WTC11 (cell line): ENCODE measurements around the gene ZNF668. TPM values are rescaled to one million over a fixed set of nuclear protein-coding genes. Genes with fewer than 3 reads are reported as not detected.

Experiments used
- ATAC-seq: fragments of 200-7000 bp; cut with Tn5 transposase; 2 replicates; pipeline ENCODE4 v1.10.0; 2021; ENCODE audit warnings: mild to moderate bottlenecking, moderate library complexity
- CTCF ChIA-PET: fragments of 300-600 bp; sonication (Branson Sonifier 250); formaldehyde crosslinking; loops from one replicate; lab custom pipeline; 2021; ENCODE audit warnings: antibody characterized with exemption; lab: Charles Lee
- POLR2A ChIA-PET: fragments of 350-600 bp; sonication (Branson Sonifier 250); formaldehyde crosslinking; loops from one replicate; lab custom pipeline; 2021; ENCODE audit warnings: antibody characterized with exemption; lab: Charles Lee
- DNase-seq: peaks from one replicate; pipeline ENCODE4 v3.0.0; 2021; ENCODE audit warnings: low spot score
- H3K27ac Mint-ChIP-seq: 2 replicates; pipeline ENCODE4 v1.8.0; 2021; ENCODE audit warnings: mixed read lengths
- H3K27me3 Mint-ChIP-seq: 2 replicates; pipeline ENCODE4 v1.8.0; 2021; ENCODE audit warnings: low read depth, mild to moderate bottlenecking, moderate library complexity, mixed read lengths
- H3K36me3 Mint-ChIP-seq: 2 replicates; pipeline ENCODE4 v1.8.0; 2021; ENCODE audit warnings: mixed read lengths
- H3K4me1 Mint-ChIP-seq: 2 replicates; pipeline ENCODE4 v1.8.0; 2022; ENCODE audit warnings: mixed read lengths
- H3K4me3 Mint-ChIP-seq: 2 replicates; pipeline ENCODE4 v1.8.0; 2021; ENCODE audit warnings: mild to moderate bottlenecking, moderate library complexity, mixed read lengths
- H3K9me3 Mint-ChIP-seq: 2 replicates; pipeline ENCODE4 v1.8.0; 2021; ENCODE audit warnings: mixed read lengths
- CREB1 ChIP-seq: sonication (generic); formaldehyde crosslinking; IDR thresholded peaks from 2 replicates; pipeline ENCODE4 v1.8.0; 2023; ENCODE audit warnings: mild to moderate bottlenecking, missing genetic modification reagents
- ETV6 ChIP-seq: sonication (generic); formaldehyde crosslinking; IDR thresholded peaks from 2 replicates; pipeline ENCODE4 v1.8.1; 2022; ENCODE audit warnings: mild to moderate bottlenecking, missing genetic modification reagents
- FOXJ3 ChIP-seq: sonication (generic); formaldehyde crosslinking; IDR thresholded peaks from 2 replicates; pipeline ENCODE4 v1.9.0; 2021; ENCODE audit warnings: missing genetic modification reagents, mild to moderate bottlenecking, borderline replicate concordance
- GABPB1 ChIP-seq: sonication (generic); formaldehyde crosslinking; IDR thresholded peaks from 2 replicates; pipeline ENCODE4 v1.8.1; 2023; ENCODE audit warnings: mild to moderate bottlenecking, missing genetic modification reagents
- HMGA2 ChIP-seq: fragments of 250-450 bp; sonication (Bioruptor Pico); IDR thresholded peaks from 2 replicates; pipeline ENCODE4 v1.4.0; 2021; ENCODE audit warnings: mild to moderate bottlenecking, moderate library complexity
- JUN ChIP-seq: sonication (generic); formaldehyde crosslinking; IDR thresholded peaks from 2 replicates; pipeline ENCODE4 v1.8.0; 2023; ENCODE audit warnings: mild to moderate bottlenecking, missing genetic modification reagents
- KAT7 ChIP-seq: sonication (generic); formaldehyde crosslinking; IDR thresholded peaks from 2 replicates; pipeline ENCODE4 v1.8.1; 2023; ENCODE audit warnings: missing genetic modification reagents, mild to moderate bottlenecking, borderline replicate concordance
- TEAD1 ChIP-seq: sonication (generic); formaldehyde crosslinking; IDR thresholded peaks from 2 replicates; pipeline ENCODE4 v1.8.0; 2022; ENCODE audit warnings: mild to moderate bottlenecking, missing genetic modification reagents
- ZNF423 ChIP-seq: fragments of 250-450 bp; sonication (Bioruptor Pico); IDR thresholded peaks from 2 replicates; pipeline ENCODE4 v2.1.2; 2022; ENCODE audit warnings: mild to moderate bottlenecking, moderate library complexity
- total RNA-seq: library from RNA; stranded (reverse); gene quantifications from 3 replicates; pipeline ENCODE4 v1.2.3, GENCODE V29; 2021
- TF ChIP-seq, protein P1 (sequence below): sonication (generic); formaldehyde crosslinking; IDR thresholded peaks from 2 replicates; pipeline ENCODE4 v1.8.1; 2022; ENCODE audit warnings: mild to moderate bottlenecking, missing genetic modification reagents, moderate library complexity, borderline replicate concordance
- TF ChIP-seq, protein P2 (sequence below): sonication (generic); formaldehyde crosslinking; IDR thresholded peaks from 2 replicates; pipeline ENCODE4 v1.8.1; 2023; ENCODE audit warnings: mild to moderate bottlenecking, missing genetic modification reagents, moderate library complexity
- TF ChIP-seq, protein P3 (sequence below): sonication (generic); formaldehyde crosslinking; IDR thresholded peaks from 2 replicates; pipeline ENCODE4 v1.8.1; 2022; ENCODE audit warnings: low read depth, missing genetic modification reagents, borderline replicate concordance
- TF ChIP-seq, protein P4 (sequence below): sonication (generic); formaldehyde crosslinking; IDR thresholded peaks from 2 replicates; pipeline ENCODE4 v1.8.1; 2023; ENCODE audit warnings: mild to moderate bottlenecking, moderate library complexity, missing genetic modification reagents
- TF ChIP-seq, protein P5 (sequence below): sonication (generic); formaldehyde crosslinking; IDR thresholded peaks from 2 replicates; pipeline ENCODE4 v1.8.0; 2022; ENCODE audit warnings: missing genetic modification reagents
- TF ChIP-seq, protein P6 (sequence below): sonication (generic); formaldehyde crosslinking; IDR thresholded peaks from 2 replicates; pipeline ENCODE4 v1.8.0; 2023; ENCODE audit warnings: missing genetic modification reagents, mild to moderate bottlenecking, borderline replicate concordance
- TF ChIP-seq, protein P7 (sequence below): sonication (generic); formaldehyde crosslinking; IDR thresholded peaks from 2 replicates; pipeline ENCODE4 v1.8.0; 2022; ENCODE audit warnings: mild to moderate bottlenecking, missing genetic modification reagents

ZNF668 gene
- total RNA-seq, 1 experiment from 2014 or later: 17.3 TPM

DNA sequence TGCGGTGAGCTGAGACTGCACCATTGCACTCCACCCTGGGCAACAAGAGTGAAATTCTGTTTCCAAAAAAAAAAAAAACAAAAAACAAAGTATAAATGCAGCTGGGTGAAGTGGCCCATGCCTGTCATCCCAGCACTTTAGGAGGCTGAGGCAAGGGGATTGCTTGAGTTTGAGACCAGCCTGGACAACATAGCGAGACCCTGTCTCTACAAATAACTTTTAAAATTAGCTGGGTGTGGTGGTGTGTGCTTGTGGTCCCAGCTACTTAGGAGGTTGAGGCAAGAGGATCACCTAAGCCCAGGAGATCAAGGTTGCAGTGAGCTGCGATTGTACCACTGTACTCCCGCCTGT is 50.8 kb downstream of the ZNF668 start:
- no peaks in the 10 kb centered on the region for H3K27me3 Mint-ChIP-seq
- no peak for ATAC-seq
- H3K4me3 Mint-ChIP-seq: no peak overlapping the region
- peaks cover 4% of the 10 kb centered on the region; the same call in 1 of the 2 replicates for H3K4me1 Mint-ChIP-seq
- H3K9me3 Mint-ChIP-seq: no peaks in the 10 kb centered on the region
- H3K36me3 Mint-ChIP-seq: no peaks in the 10 kb centered on the region
- CTCF ChIA-PET: interaction anchor here (1.7 to 3.2 kb wide), 2 partner anchors 19 to 38 kb away, joined by 8 to 11 read pairs; partner anchors contain the start of gene HSD3B7
- TF ChIP-seq FOXJ3 (no peak), ZNF423 (no peak), JUN (no peak), GABPB1 (CRISPR knock-in tag) (no peak), TEAD1 (no peak), ETV6 (no peak), CREB1 (CRISPR knock-in tag) (no peak), HMGA2 (CRISPR knock-in tag) (no peak), KAT7 (CRISPR knock-in tag) (no peak)
- TF ChIP-seq, protein P1, sequence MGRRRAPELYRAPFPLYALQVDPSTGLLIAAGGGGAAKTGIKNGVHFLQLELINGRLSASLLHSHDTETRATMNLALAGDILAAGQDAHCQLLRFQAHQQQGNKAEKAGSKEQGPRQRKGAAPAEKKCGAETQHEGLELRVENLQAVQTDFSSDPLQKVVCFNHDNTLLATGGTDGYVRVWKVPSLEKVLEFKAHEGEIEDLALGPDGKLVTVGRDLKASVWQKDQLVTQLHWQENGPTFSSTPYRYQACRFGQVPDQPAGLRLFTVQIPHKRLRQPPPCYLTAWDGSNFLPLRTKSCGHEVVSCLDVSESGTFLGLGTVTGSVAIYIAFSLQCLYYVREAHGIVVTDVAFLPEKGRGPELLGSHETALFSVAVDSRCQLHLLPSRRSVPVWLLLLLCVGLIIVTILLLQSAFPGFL: no peak
- TF ChIP-seq, protein P2, sequence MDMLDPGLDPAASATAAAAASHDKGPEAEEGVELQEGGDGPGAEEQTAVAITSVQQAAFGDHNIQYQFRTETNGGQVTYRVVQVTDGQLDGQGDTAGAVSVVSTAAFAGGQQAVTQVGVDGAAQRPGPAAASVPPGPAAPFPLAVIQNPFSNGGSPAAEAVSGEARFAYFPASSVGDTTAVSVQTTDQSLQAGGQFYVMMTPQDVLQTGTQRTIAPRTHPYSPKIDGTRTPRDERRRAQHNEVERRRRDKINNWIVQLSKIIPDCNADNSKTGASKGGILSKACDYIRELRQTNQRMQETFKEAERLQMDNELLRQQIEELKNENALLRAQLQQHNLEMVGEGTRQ (CRISPR knock-in tag): no peak
- TF ChIP-seq, protein P3, sequence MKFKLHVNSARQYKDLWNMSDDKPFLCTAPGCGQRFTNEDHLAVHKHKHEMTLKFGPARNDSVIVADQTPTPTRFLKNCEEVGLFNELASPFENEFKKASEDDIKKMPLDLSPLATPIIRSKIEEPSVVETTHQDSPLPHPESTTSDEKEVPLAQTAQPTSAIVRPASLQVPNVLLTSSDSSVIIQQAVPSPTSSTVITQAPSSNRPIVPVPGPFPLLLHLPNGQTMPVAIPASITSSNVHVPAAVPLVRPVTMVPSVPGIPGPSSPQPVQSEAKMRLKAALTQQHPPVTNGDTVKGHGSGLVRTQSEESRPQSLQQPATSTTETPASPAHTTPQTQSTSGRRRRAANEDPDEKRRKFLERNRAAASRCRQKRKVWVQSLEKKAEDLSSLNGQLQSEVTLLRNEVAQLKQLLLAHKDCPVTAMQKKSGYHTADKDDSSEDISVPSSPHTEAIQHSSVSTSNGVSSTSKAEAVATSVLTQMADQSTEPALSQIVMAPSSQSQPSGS (CRISPR knock-in tag): no peak
- TF ChIP-seq, protein P4, sequence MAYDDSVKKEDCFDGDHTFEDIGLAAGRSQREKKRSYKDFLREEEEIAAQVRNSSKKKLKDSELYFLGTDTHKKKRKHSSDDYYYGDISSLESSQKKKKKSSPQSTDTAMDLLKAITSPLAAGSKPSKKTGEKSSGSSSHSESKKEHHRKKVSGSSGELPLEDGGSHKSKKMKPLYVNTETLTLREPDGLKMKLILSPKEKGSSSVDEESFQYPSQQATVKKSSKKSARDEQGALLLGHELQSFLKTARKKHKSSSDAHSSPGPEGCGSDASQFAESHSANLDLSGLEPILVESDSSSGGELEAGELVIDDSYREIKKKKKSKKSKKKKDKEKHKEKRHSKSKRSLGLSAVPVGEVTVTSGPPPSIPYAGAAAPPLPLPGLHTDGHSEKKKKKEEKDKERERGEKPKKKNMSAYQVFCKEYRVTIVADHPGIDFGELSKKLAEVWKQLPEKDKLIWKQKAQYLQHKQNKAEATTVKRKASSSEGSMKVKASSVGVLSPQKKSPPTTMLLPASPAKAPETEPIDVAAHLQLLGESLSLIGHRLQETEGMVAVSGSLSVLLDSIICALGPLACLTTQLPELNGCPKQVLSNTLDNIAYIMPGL: no peak
- TF ChIP-seq, protein P5, sequence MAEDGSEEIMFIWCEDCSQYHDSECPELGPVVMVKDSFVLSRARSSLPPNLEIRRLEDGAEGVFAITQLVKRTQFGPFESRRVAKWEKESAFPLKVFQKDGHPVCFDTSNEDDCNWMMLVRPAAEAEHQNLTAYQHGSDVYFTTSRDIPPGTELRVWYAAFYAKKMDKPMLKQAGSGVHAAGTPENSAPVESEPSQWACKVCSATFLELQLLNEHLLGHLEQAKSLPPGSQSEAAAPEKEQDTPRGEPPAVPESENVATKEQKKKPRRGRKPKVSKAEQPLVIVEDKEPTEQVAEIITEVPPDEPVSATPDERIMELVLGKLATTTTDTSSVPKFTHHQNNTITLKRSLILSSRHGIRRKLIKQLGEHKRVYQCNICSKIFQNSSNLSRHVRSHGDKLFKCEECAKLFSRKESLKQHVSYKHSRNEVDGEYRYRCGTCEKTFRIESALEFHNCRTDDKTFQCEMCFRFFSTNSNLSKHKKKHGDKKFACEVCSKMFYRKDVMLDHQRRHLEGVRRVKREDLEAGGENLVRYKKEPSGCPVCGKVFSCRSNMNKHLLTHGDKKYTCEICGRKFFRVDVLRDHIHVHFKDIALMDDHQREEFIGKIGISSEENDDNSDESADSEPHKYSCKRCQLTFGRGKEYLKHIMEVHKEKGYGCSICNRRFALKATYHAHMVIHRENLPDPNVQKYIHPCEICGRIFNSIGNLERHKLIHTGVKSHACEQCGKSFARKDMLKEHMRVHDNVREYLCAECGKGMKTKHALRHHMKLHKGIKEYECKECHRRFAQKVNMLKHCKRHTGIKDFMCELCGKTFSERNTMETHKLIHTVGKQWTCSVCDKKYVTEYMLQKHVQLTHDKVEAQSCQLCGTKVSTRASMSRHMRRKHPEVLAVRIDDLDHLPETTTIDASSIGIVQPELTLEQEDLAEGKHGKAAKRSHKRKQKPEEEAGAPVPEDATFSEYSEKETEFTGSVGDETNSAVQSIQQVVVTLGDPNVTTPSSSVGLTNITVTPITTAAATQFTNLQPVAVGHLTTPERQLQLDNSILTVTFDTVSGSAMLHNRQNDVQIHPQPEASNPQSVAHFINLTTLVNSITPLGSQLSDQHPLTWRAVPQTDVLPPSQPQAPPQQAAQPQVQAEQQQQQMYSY (CRISPR knock-in tag): no peak
- TF ChIP-seq, protein P6, sequence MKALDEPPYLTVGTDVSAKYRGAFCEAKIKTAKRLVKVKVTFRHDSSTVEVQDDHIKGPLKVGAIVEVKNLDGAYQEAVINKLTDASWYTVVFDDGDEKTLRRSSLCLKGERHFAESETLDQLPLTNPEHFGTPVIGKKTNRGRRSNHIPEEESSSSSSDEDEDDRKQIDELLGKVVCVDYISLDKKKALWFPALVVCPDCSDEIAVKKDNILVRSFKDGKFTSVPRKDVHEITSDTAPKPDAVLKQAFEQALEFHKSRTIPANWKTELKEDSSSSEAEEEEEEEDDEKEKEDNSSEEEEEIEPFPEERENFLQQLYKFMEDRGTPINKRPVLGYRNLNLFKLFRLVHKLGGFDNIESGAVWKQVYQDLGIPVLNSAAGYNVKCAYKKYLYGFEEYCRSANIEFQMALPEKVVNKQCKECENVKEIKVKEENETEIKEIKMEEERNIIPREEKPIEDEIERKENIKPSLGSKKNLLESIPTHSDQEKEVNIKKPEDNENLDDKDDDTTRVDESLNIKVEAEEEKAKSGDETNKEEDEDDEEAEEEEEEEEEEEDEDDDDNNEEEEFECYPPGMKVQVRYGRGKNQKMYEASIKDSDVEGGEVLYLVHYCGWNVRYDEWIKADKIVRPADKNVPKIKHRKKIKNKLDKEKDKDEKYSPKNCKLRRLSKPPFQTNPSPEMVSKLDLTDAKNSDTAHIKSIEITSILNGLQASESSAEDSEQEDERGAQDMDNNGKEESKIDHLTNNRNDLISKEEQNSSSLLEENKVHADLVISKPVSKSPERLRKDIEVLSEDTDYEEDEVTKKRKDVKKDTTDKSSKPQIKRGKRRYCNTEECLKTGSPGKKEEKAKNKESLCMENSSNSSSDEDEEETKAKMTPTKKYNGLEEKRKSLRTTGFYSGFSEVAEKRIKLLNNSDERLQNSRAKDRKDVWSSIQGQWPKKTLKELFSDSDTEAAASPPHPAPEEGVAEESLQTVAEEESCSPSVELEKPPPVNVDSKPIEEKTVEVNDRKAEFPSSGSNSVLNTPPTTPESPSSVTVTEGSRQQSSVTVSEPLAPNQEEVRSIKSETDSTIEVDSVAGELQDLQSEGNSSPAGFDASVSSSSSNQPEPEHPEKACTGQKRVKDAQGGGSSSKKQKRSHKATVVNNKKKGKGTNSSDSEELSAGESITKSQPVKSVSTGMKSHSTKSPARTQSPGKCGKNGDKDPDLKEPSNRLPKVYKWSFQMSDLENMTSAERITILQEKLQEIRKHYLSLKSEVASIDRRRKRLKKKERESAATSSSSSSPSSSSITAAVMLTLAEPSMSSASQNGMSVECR (CRISPR knock-in tag): no peak
- TF ChIP-seq, protein P7, sequence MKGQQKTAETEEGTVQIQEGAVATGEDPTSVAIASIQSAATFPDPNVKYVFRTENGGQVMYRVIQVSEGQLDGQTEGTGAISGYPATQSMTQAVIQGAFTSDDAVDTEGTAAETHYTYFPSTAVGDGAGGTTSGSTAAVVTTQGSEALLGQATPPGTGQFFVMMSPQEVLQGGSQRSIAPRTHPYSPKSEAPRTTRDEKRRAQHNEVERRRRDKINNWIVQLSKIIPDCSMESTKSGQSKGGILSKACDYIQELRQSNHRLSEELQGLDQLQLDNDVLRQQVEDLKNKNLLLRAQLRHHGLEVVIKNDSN (CRISPR knock-in tag): no peak
- DNase-seq: no peak
- POLR2A ChIA-PET: interaction anchor here (1.1 kb wide), 1 partner anchor 50 kb away, joined by 7 read pairs; the partner anchor contains the start of genes ZNF646 and ZNF668
- no peak overlapping the region for H3K27ac Mint-ChIP-seq
